Type B pancreatic cell (in vitro differentiated cells): ENCODE data around the gene DHRS7C. TPM values are rescaled to one million over a fixed set of nuclear protein-coding genes. Genes with fewer than 3 reads are reported as not detected.
A peak's percentile ranks its signal among the peaks of the same experiment; 100 is the strongest.

Experiments used
- DNase-seq: peaks from one replicate; pipeline ENCODE4 v3.0.0; 2021; ENCODE audit warnings: mixed read lengths; ENCODE audit not compliant: unreplicated experiment; ENCODE audit errors: extremely low spot score
- H3K27ac Mint-ChIP-seq: 2 replicates; pipeline ENCODE4 v1.8.0; 2021; ENCODE audit warnings: mild to moderate bottlenecking, mixed read lengths
- H3K27me3 Mint-ChIP-seq: 2 replicates; pipeline ENCODE4 v1.8.0; 2021; ENCODE audit warnings: mixed read lengths
- H3K36me3 Mint-ChIP-seq: 2 replicates; pipeline ENCODE4 v1.8.0; 2021; ENCODE audit warnings: mixed read lengths
- H3K4me1 Mint-ChIP-seq: one replicate; pipeline ENCODE4 v1.8.0; 2021; ENCODE audit warnings: mixed read lengths; ENCODE audit not compliant: unreplicated experiment
- H3K4me3 Mint-ChIP-seq: 2 replicates; pipeline ENCODE4 v1.8.0; 2021; ENCODE audit warnings: mild to moderate bottlenecking, mixed read lengths
- H3K9me3 Mint-ChIP-seq: 2 replicates; pipeline ENCODE4 v1.8.0; 2021; ENCODE audit warnings: mixed read lengths
- CTCF ChIP-seq: fragments of 200-600 bp; sonication (generic); conservative IDR thresholded peaks from 2 replicates; pipeline ENCODE4 v1.5.0; 2021; ENCODE audit warnings: antibody characterized with exemption, mild to moderate bottlenecking
- total RNA-seq: library from RNA; stranded (reverse); gene quantifications from 2 replicates; pipeline ENCODE4 v1.2.1, GENCODE V29; 2021; ENCODE audit warnings: low replicate concordance

DHRS7C gene
- total RNA-seq, 1 donor from 2014 or later = not detected

- H3K9me3 Mint-ChIP-seq = no peaks in the 10 kb centered on the region
- peaks cover 4% of the 10 kb centered on the region for H3K36me3 Mint-ChIP-seq
Observed at GRCh38 chr17:9729034-9729650, 62.2 kb downstream of the DHRS7C start.

GRCh38 chr17:9728564-9728963, 62.8 kb downstream of the DHRS7C start:
- no peak for DNase-seq
- Mint-ChIP-seq H3K27ac (no peak overlapping the region), H3K36me3 (peaks cover 4% of the 10 kb centered on the region), H3K4me3 (no peak overlapping the region), H3K4me1 (peaks cover 7% of the 10 kb centered on the region), H3K27me3 (no peaks in the 10 kb centered on the region), H3K9me3 (no peaks in the 10 kb centered on the region)
- no peak for TF ChIP-seq CTCF

More at GRCh38 chr17:9729034-9729650, 62.2 kb downstream of the DHRS7C start:
- no peaks in the 10 kb centered on the region for H3K27me3 Mint-ChIP-seq
- no peak for DNase-seq
- H3K4me1 Mint-ChIP-seq = peaks cover 7% of the 10 kb centered on the region
- peak overlapping the region; percentile 34 for H3K27ac Mint-ChIP-seq
- peak; percentile 96 for TF ChIP-seq CTCF
- H3K4me3 Mint-ChIP-seq = no peak overlapping the region

GRCh38 chr17:9728005-9728404, 63.4 kb downstream of the DHRS7C start:
- H3K36me3 Mint-ChIP-seq = peaks cover 4% of the 10 kb centered on the region
- TF ChIP-seq CTCF = no peak
- no peaks in the 10 kb centered on the region for H3K9me3 Mint-ChIP-seq
- no peak overlapping the region for H3K4me3 Mint-ChIP-seq
- no peaks in the 10 kb centered on the region for H3K27me3 Mint-ChIP-seq
- H3K4me1 Mint-ChIP-seq = peaks cover 7% of the 10 kb centered on the region
- no peak for DNase-seq
- no peak overlapping the region for H3K27ac Mint-ChIP-seq

- peaks cover 4% of the 10 kb centered on the region for H3K36me3 Mint-ChIP-seq
- no peaks in the 10 kb centered on the region for H3K27me3 Mint-ChIP-seq
- no peak for TF ChIP-seq CTCF
- H3K9me3 Mint-ChIP-seq = no peaks in the 10 kb centered on the region
- H3K4me3 Mint-ChIP-seq = no peak overlapping the region
- DNase-seq = no peak
- H3K27ac Mint-ChIP-seq = no peak overlapping the region
- H3K4me1 Mint-ChIP-seq = peaks cover 7% of the 10 kb centered on the region
Observed at GRCh38 chr17:9726291-9726690, 65.1 kb downstream of the DHRS7C start.

GRCh38 chr17:9725575-9725974, 65.8 kb downstream of the DHRS7C start:
- Mint-ChIP-seq H3K27me3 (no peaks in the 10 kb centered on the region), H3K36me3 (peaks cover 4% of the 10 kb centered on the region), H3K4me1 (peaks cover 7% of the 10 kb centered on the region), H3K9me3 (no peaks in the 10 kb centered on the region), H3K27ac (no peak overlapping the region), H3K4me3 (no peak overlapping the region)
- TF ChIP-seq CTCF = peak; percentile 59
- no peak for DNase-seq

Other genes starting within 250 kb of the DHRS7C start
- gene STX8, start 215.8 kb downstream of the DHRS7C start, total RNA-seq = 47.1 and 59.3 TPM in 2 replicates
- gene CFAP52, start 214.9 kb downstream of the DHRS7C start, total RNA-seq = 7.0 TPM in 1 of 2 replicates, not detected in the other
- 6.6 and 16.9 TPM in 2 replicates for gene USP43, start 146.1 kb downstream of the DHRS7C start, total RNA-seq
- not detected in 2 replicates for gene GSG1L2, start 30.5 kb upstream of the DHRS7C start, total RNA-seq
- not detected in 2 replicates for gene GLP2R, start 34.3 kb upstream of the DHRS7C start, total RNA-seq
- 0.14 TPM in 1 of 2 replicates, not detected in the other for gene RCVRN, start 113.7 kb upstream of the DHRS7C start, total RNA-seq